ENCODE data around the gene FBXO15.

Gene FBXO15

GRCh38 chr18:74060579-74060978, 87.1 kb downstream of the FBXO15 start:
- no peak for DNase-seq (ENCODE audit: low read depth)

- DNase-seq (ENCODE audit: low read depth), result no peak
These were observed 96.8 kb downstream of the FBXO15 start for GRCh38 chr18:74050807-74051206.

GRCh38 chr18:74040459-74041332, 106.9 kb downstream of the FBXO15 start:
- peak; percentile 0 for DNase-seq (ENCODE audit: low read depth)

- DNase-seq (ENCODE audit: low read depth), result no peak
These were observed 107.6 kb downstream of the FBXO15 start for GRCh38 chr18:74040008-74040407.

- DNase-seq (ENCODE audit: low read depth), result no peak
These were observed 118.5 kb downstream of the FBXO15 start for GRCh38 chr18:74029161-74029560.
